Fibroblast of peridontal ligament (primary cell): Measurements from ENCODE around the gene ZNF618.
"Not testable (repeated sequence)": the region's sequence is repeated elsewhere in the genome, so short reads cannot be mapped to it uniquely, and the experiment has no call there.

Source experiments
- DNase-seq: peaks from one replicate; pipeline ENCODE4 v3.0.0-alpha.2; 2010; ENCODE audit errors: extremely low read depth

ZNF618 gene

GRCh38 chr9:113988385-113989016, 112.4 kb downstream of the ZNF618 start:
- no peak for DNase-seq

- peak; percentile 20 for DNase-seq
Measured at GRCh38 chr9:113989017-113989713, 113.1 kb downstream of the ZNF618 start.

DNA sequence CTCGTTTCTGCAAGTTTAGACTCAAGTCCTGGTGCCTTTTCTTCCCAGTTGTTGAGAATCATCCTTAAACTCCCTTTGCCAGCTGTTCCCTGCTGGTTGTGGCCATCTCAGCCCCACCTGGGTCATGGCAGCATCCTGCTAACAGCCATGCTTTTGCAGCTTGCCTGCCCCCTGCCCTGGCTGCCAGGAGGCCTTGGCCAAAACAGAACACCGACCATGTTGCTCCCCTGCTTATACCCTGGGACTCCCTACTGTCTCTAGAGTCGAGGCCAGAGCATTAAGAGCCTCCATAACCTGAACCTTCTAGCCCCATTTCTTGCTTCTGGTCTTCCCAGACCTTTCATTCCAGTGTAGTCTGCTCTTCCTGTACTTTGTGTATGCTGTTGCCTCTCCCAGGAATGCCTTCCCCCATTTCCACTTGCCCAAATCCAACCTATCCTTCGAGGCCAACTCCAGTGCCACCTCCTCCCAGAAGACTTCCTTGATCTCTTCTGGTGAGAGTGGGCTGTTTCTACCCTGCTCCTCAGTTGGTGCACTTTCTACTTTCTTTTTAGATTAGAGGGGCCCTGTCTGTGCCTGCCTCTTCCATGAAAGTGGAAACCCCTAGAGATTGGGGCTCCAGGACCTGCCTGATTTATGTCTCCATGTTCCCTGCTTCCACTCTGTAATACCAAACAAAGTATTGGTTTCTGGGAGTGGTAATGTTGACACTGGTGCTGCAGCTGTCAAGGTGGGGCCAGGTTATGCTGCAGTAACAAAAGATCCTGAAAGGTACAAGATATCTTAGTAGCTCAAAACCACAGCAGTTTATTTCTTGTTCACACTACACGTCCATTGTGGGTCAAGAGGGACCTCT, 113.8 kb downstream of the ZNF618 start:
- no peak for DNase-seq

DNA sequence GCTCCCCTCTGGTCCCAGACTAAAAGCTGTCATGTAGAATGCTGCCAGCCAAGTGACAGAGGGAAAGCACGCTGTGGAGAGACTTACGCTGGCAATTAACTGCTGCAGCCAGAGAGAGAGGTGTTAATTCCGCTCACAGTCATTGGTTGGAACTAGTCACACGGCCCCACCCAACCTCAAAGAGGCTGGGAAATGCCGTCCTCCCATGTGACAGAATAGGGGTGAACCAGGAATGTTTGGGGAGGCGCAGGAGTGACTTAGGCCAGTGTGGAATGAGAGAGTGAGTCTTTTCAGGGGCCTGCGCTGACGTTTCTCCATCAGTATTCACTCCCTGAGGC, 114.4 kb downstream of the ZNF618 start:
- no peak for DNase-seq

DNA sequence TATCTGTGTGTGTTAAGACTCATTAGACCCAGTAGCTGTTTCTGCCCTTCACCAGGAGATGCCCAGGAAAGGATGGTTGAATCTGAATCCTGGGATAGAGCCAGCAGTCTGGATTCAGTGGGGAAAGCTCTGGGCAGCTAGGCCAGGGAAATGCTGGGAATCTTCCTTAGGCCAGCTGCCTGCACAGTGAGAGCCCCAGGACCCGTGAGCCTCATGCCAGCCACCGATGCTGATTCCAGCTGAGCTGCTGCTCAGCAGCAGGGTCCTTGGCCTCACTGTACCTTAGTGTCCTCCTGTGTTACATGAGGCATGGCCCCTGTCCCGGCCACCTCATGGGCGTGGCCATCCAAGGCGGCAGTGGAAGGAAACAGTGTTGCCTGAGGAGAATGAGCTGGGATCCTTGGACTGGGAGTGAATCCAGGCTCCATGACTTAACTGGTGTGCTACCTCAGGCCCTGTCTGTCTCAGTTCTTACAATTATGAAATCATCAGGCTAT, 114.9 kb downstream of the ZNF618 start:
- DNase-seq = no peak

GRCh38 chr9:113991714-113992113, 115.6 kb downstream of the ZNF618 start:
- DNase-seq = no peak

DNA sequence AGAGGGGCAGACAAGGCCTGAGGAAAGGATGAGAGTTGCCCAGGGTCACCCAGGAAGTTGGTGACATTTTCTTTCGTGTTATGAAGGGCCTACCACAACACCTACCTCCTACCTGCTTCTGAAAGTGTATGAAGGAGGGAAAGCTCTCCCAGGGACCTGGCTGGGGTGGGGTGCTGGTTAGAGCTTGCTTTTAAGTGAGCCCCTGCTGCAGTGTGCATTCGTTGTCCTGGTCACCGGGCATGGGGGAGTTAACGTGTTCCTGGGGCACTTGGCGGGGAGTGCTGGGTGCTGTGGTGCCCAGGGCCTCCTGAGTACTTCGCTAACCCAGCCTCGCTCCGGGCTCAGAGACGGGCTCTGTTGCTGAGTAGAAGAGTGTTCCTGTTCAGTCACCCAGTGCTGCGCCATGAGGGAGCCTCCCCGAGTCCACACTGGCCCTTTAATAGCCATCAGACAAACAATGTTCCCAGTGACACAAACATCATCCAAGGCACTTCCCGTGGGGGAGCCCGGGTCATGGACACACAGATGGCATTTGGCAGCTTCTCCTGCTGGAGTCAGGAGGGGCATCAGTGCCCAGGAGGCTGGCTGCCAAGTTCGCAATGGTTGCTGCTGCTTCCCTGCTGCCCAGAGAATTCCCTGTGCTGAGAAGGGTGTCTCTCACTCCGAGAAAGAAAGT, 116.3 kb downstream of the ZNF618 start:
- no peak for DNase-seq

DNA sequence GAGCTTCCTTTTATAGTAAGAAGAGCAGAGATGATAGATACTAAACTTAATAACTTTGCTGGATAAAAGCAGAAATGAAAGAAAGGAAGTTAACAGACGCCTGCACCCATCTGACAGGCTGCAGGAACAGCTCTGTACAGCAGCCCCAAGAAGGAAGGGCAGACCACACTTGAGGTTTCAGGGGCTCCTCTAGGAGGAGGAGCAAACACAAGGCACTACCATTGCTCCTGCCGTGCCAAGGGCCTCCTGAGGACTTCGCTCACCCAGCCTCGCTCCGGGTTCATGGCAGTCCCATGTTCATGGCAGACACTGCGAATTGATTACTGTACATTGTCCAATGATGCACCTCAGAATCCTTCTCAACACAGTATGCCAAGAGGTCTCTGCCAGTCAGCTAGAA, 116.9 kb downstream of the ZNF618 start:
- no peak for DNase-seq

DNA sequence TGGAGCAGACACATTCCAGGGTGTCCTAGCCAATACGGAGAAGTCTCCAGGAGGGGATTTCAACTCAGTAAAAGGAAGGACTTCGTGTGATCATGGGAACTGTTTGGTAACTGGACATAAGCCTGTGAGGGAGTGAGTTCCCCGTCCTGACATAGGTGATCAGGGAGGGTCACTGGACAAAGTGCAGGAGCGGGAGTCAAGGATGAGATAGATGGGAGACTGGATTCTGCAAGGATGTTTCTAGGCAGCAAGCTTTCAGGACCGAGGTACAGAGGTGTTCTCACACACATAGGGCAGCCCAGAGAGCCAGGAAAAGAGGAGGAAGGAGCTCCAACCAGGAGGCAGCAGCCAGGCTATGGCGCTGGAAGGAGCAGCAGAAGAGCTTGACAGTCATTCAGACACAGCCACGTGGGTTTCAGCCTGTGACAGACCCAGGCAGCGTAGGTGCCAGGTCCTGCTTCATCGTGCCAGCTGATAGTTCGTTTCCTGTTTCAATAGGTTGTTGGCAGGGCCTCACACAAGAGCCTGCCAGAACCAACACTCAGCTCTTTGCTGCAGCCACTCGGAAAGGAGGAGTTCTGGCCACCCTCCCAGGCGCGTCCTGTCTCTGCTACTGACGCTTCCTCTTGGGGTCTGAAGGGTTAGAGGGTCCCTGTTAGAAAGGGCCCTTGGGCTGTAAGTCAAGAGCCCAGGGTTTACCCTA, 117.9 kb downstream of the ZNF618 start:
- DNase-seq = peak; percentile 59

DNA sequence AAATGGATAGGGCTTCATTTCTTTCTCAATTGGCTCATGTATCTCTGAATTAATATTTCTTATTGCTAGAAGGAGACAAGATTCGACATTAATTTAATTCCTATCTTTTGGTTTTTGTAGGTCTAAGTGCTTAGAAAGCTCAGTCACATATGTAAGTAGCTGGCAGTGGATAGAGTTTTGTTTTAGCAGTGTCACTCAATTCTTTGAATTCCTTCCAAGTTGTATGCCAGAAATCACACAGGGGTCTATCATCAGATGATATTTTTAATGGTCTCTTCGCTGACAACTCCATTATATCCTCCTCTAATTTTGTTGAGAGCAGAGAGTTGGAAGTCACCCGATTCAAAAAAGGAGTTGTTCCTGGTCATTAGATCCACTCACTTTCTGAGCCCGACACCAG, 119.3 kb downstream of the ZNF618 start:
- DNase-seq = no peak

GRCh38 chr9:113995963-113996362, 119.9 kb downstream of the ZNF618 start:
- no peak for DNase-seq

DNA sequence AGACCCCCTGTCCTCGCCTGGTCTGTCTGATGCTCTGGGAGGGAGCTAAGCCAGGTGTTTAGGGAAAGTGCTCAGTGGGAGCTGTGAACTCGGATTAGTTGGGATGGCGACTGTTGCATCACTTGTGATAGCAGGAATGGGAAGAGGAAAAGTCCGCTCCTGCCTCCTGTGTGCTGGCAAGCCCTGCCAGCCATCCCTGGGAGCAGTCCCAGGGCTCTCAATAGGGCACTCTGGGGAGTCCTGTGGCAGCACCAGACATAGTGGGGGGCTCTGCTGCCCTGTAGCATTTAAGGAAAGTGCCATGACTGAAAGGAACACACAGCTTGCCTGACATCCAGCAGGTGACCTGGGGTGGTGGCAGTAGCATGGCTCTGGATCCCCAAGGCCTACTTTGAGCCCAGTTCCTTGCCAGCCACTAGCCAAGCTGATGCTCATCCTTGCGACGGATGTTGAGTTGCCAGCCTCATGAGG, 120.5 kb downstream of the ZNF618 start:
- no peak for DNase-seq

DNA sequence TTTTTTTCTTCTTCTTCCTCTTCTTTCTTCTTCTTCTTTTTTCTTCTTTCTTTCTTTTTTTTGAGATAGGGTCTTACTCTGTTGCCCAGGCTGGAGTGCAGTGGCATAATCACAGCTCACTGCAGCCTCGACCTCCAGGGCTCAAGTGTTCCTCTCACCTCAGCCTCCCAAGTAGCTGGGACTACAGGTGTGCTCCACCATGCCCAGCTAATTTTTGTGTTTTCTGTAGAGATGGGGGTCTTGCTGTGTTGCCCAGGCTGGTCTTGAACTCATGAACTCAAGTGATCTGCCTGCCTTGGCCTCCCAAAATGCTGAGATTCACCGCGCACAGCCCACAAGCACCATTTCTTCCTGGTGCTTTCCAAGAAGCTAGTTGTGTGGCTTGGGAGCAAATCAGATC, 121.0 kb downstream of the ZNF618 start:
- DNase-seq = not testable (repeated sequence)

GRCh38 chr9:113997610-113998009, 121.5 kb downstream of the ZNF618 start:
- DNase-seq = no peak

GRCh38 chr9:113998114-113998513, 122.0 kb downstream of the ZNF618 start:
- DNase-seq = no peak

DNA sequence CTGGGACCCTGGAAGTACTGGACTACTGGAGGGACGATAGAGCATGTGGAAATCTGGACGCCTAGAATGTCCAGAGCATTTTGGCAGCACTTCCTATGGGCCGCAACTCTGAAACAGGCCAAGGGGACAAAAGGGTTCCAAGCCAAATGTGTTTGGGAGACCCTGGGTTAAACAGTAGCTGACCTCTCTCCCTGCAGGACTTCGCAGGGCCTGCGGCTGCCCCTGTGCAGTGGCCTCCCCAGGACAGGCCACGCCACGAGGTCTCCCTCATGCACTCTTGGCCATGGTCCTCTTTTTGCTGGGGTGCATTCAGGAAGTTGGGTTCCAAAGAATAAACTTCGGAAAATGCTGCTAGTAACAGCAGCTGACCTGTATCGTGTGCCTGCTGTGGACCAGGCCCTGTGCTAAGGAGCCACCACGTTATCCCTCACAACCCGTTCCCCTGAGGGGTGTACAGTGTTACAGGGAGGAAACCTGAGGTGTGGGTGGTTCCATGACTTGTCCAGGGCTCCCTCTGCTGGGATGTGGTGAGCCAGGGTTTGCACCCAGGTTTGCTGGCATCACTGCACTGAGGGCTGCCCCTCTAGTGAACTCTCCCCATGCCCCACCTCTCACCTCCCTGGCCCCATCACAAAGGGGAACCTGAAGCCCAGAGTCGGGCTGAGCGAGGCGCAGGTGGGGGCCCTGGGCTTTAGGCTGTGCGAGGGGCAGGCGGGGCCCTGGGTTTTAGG, 122.6 kb downstream of the ZNF618 start:
- peak; percentile 9 for DNase-seq

- DNase-seq = no peak
Measured at GRCh38 chr9:113999256-114000062, 123.3 kb downstream of the ZNF618 start.

GRCh38 chr9:114000063-114000454, 124.0 kb downstream of the ZNF618 start:
- no peak for DNase-seq

- peak; percentile 4 for DNase-seq
Measured at GRCh38 chr9:114000671-114001409, 124.7 kb downstream of the ZNF618 start.
